ENCODE data around the gene COG7. TPM values are rescaled to one million over a fixed set of nuclear protein-coding genes. Genes with fewer than 3 reads are reported as not detected.

COG7 gene
- total RNA-seq, result 10 to 100 TPM; 18.5 to 21.8 (median 20.0) TPM

GRCh38 chr16:23452572-23453337 lies at the start of gene COG7:
COG7 (minus strand) TSS chr16:23453189; CDS start chr16:23452994, 195 bp downstream.
- no peaks in the 10 kb centered on the region for H3K9me3 Mint-ChIP-seq

GRCh38 chr16:23502466-23502865 lies 49.5 kb upstream of the COG7 start:
- no peaks in the 10 kb centered on the region for H3K27me3 Mint-ChIP-seq (ENCODE audit: low read depth)
- peaks cover 6% of the 10 kb centered on the region for H3K36me3 Mint-ChIP-seq (ENCODE audit: insufficient read depth)
- H3K9me3 Mint-ChIP-seq, result no peaks in the 10 kb centered on the region
- H3K4me1 Mint-ChIP-seq (ENCODE audit: low read depth), result peaks cover 78% of the 10 kb centered on the region
- DNase-seq, result no peak
- H3K4me3 Mint-ChIP-seq, result no peak overlapping the region
- no peak for ATAC-seq

More at GRCh38 chr16:23452572-23453337, at the start of gene COG7:
- Mint-ChIP-seq H3K4me1 (ENCODE audit: low read depth) (peaks cover 25% of the 10 kb centered on the region), H3K27me3 (ENCODE audit: low read depth) (no peaks in the 10 kb centered on the region), H3K36me3 (ENCODE audit: insufficient read depth) (peaks cover 4% of the 10 kb centered on the region), H3K4me3 (peak within 1 kb of the TSS; percentile 93)
- DNase-seq (peak; percentile 78), ATAC-seq (peak; percentile 91 to 95)

- H3K4me3 Mint-ChIP-seq, result no peak overlapping the region
- ATAC-seq (no peak), DNase-seq (no peak)
- peaks cover 7% of the 10 kb centered on the region for H3K36me3 Mint-ChIP-seq (ENCODE audit: insufficient read depth)
- H3K9me3 Mint-ChIP-seq, result no peaks in the 10 kb centered on the region
- peaks cover 73% of the 10 kb centered on the region for H3K4me1 Mint-ChIP-seq (ENCODE audit: low read depth)
- no peaks in the 10 kb centered on the region for H3K27me3 Mint-ChIP-seq (ENCODE audit: low read depth)
These were observed 48.3 kb upstream of the COG7 start for GRCh38 chr16:23501291-23501690.

GRCh38 chr16:23500862-23501225 lies 47.9 kb upstream of the COG7 start:
- H3K4me1 Mint-ChIP-seq (ENCODE audit: low read depth), result peaks cover 68% of the 10 kb centered on the region
- no peaks in the 10 kb centered on the region for H3K9me3 Mint-ChIP-seq
- H3K27me3 Mint-ChIP-seq (ENCODE audit: low read depth), result no peaks in the 10 kb centered on the region
- no peak for DNase-seq
- no peak for ATAC-seq
- H3K36me3 Mint-ChIP-seq (ENCODE audit: insufficient read depth), result peaks cover 7% of the 10 kb centered on the region
- H3K4me3 Mint-ChIP-seq, result no peak overlapping the region

DNA sequence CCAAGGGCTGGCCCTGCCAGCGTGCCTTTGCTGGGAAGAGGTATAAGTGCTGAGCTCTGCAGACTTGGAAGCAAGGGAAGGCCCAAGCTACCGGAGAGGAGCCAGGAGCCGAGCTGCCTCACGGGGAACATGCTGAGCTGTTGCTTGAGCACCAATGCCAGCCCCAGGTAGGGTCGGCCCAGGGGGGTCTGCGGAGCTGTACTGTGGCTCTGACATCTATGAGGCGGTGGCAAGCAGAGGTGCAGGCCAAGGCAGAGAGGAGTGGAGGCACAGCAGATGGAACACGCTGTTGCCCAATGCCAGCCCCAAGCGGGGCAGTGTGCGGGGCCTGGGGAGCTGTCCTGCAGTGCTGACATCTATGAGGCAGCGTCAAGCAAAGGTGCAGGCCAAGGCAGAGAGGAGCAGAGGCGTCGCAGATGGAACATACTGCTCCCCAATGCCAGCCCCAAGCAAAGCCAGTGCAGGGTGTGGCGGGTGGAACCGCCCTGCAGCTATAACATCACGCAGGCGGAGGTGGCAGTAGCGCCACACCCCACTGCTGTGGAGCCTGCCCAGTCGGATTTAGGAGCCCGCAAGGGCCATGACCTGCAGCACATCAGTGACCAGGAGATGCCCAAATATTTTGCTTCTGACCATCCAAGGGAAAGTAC lies 47.3 kb upstream of the COG7 start:
- Mint-ChIP-seq H3K27me3 (ENCODE audit: low read depth) (no peaks in the 10 kb centered on the region), H3K4me3 (no peak overlapping the region), H3K4me1 (ENCODE audit: low read depth) (peaks cover 66% of the 10 kb centered on the region), H3K9me3 (no peaks in the 10 kb centered on the region), H3K36me3 (ENCODE audit: insufficient read depth) (peaks cover 7% of the 10 kb centered on the region)
- DNase-seq (no peak), ATAC-seq (no peak)

DNA sequence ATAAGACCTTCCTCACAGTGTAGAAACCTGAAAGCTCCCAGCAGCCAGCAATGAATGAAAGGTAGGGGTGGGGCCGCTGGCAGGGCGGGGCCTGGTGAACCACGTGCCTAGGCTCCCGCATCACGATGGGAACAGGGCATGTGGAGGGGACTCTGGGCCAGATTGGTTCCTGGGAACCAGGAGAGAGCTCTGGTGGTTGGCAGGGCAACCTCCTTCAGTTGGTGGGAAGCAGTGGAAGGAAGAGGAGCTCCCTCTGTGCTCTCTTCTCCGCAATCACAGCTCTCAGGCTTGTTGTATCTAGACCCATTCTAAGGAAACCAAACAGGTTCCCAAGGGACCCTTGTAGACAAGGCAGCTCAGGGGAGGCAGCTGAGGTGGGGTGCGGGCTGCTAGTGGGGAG lies 46.8 kb upstream of the COG7 start:
- H3K9me3 Mint-ChIP-seq, result no peaks in the 10 kb centered on the region
- H3K4me1 Mint-ChIP-seq (ENCODE audit: low read depth), result peaks cover 61% of the 10 kb centered on the region
- DNase-seq (no peak), ATAC-seq (no peak)
- H3K36me3 Mint-ChIP-seq (ENCODE audit: insufficient read depth), result peaks cover 10% of the 10 kb centered on the region
- H3K27me3 Mint-ChIP-seq (ENCODE audit: low read depth), result no peaks in the 10 kb centered on the region
- H3K4me3 Mint-ChIP-seq, result no peak overlapping the region

DNA sequence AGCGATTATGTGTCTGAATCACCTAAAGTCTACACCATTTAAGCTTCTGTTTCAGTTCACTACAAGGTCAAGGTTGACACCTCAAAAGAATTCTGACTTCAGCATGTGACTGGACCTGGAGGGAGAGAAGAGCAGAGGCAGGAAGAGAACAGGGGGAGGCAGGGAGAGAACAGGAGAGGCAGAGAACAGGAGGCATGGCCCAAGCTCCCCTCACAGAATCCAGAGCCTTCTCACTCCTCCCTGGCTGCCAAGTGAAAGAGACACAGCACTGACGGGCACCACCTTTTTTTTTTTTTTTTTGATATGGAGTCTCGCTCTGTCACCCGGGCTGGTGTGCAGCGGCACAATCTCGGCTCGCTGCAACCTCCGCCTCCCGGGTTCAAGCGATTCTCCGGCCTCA lies 45.9 kb upstream of the COG7 start:
- Mint-ChIP-seq H3K4me3 (no peak overlapping the region), H3K36me3 (ENCODE audit: insufficient read depth) (peaks cover 12% of the 10 kb centered on the region), H3K4me1 (ENCODE audit: low read depth) (peaks cover 51% of the 10 kb centered on the region), H3K9me3 (no peaks in the 10 kb centered on the region), H3K27me3 (ENCODE audit: low read depth) (no peaks in the 10 kb centered on the region)
- DNase-seq, result no peak
- ATAC-seq, result no peak

DNA sequence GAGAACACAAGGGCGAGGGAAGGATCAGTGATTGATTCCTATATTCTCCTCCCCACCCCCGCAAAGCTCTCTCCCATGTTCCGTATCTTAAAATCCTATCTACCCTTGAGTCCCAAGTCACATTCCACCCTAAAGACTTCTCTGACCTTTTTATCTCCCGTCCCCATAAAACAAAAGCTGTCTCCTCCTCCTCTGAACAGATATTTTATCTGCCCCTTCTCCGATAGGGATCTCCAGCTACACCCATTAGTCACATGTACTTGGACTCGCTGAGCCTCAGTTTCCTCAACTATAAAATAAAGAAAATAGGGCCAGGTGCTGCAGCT lies 44.5 kb upstream of the COG7 start:
- peaks cover 19% of the 10 kb centered on the region for H3K36me3 Mint-ChIP-seq (ENCODE audit: insufficient read depth)
- no peak overlapping the region for H3K4me3 Mint-ChIP-seq
- DNase-seq (no peak), ATAC-seq (no peak)
- peaks cover 42% of the 10 kb centered on the region for H3K4me1 Mint-ChIP-seq (ENCODE audit: low read depth)
- no peaks in the 10 kb centered on the region for H3K27me3 Mint-ChIP-seq (ENCODE audit: low read depth)
- H3K9me3 Mint-ChIP-seq, result no peaks in the 10 kb centered on the region

DNA sequence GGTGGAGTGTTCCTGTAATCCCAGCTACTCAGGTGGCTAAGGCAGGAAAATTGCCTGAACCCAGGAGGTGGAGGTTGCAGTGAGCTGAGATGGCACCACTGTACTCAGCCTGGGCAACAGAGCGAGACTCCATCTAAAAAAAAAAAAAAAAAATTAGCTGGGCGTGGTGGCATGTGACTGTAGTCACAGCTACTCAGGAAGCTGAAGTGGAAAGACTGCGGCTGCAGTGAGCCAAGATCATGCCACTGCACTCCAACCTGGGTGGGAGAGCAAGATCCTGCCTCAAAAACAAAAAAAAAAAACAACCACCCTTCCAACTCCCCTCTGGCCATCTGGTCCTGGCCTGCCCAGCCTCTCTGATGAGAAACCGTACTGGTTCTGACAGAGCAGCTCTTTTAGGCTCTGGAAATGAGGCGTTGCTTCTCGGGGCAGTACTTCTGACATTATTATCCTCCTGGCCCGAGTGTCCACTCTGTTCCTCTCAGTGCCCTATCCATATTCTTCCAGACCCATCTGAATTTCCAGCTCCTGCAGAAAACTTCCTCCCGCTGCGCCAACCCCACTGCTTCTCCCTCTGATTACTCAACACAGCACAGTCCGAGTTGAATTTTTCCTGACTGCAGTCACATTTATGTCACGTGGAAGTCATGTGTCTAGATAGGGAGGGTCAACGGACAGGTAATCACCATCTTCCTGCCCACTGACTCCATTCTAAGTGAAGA lies 44.0 kb upstream of the COG7 start:
- Mint-ChIP-seq H3K36me3 (ENCODE audit: insufficient read depth) (peaks cover 22% of the 10 kb centered on the region), H3K4me1 (ENCODE audit: low read depth) (peaks cover 37% of the 10 kb centered on the region), H3K4me3 (no peak overlapping the region), H3K27me3 (ENCODE audit: low read depth) (no peaks in the 10 kb centered on the region), H3K9me3 (no peaks in the 10 kb centered on the region)
- ATAC-seq, result no peak
- no peak for DNase-seq

DNA sequence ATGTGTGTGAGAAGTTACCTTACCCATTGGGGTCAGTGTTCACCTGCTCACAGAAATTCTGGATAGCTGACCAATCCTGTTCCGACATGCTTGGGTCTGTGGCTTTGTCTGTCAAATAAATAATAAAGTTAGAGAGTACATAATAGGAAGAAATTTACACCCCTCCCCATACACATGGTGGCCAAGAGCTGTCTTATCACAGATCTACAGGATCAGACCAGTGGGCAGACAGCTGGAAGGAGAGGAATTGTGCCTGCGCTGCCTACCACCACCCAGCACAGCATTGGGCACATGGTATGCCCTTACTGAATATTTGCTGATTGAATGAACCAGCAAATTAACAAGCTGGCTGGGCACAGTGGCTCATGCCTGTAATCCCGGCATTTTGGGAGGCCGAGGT lies 42.7 kb upstream of the COG7 start:
- Mint-ChIP-seq H3K36me3 (ENCODE audit: insufficient read depth) (peaks cover 25% of the 10 kb centered on the region), H3K27me3 (ENCODE audit: low read depth) (no peaks in the 10 kb centered on the region), H3K9me3 (no peaks in the 10 kb centered on the region), H3K4me1 (ENCODE audit: low read depth) (peaks cover 28% of the 10 kb centered on the region), H3K4me3 (no peak overlapping the region)
- DNase-seq (no peak), ATAC-seq (no peak)

- peaks cover 17% of the 10 kb centered on the region for H3K4me1 Mint-ChIP-seq (ENCODE audit: low read depth)
- peaks cover 35% of the 10 kb centered on the region for H3K36me3 Mint-ChIP-seq (ENCODE audit: insufficient read depth)
- no peaks in the 10 kb centered on the region for H3K9me3 Mint-ChIP-seq
- no peaks in the 10 kb centered on the region for H3K27me3 Mint-ChIP-seq (ENCODE audit: low read depth)
- no peak overlapping the region for H3K4me3 Mint-ChIP-seq
- ATAC-seq (no peak), DNase-seq (no peak)
These were observed 41.2 kb upstream of the COG7 start for GRCh38 chr16:23494188-23494587.

DNA sequence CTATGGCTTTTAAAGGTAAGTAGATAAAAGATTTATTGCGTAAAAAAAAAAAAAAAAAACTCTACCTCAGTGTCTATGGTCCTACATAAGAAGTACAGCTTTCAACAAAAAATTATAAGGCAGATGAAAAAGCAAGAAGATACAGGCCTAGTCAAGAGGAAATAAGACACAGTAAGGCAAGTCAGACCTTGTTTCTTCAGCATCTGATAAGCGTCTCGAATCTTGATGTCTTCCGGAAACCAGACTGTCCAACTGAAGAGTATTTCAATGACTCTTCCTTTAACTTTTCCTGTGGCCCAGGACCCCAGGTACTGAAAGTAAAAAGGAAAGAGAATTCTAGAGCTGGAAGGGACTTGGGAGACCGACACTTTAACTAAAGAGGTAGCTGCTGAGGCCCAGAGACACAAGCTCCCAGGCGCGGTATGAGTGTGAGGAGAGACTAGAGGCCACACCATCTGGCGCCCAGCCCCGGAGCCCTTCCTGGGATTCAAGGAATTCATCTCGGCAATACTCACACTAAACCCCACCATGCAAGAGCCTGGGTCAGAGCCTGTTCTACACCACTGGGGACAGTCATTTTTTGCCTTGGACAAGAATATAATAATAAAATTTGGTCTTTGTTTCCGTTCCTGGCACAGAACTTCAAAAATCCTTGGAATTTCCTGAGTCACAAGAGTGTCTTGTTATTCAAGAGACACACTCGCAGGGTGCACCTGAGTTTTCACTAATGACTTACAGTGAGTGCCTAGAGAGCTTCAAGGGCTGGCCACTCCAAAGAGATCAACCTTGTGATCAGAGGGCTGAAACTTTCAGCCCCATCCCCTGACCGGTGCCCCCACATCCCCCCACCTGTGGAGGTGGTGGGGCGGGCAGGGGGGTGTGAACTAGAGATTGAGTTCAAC lies 38.8 kb upstream of the COG7 start:
- peaks cover 33% of the 10 kb centered on the region for H3K36me3 Mint-ChIP-seq (ENCODE audit: insufficient read depth)
- no peak for DNase-seq
- no peaks in the 10 kb centered on the region for H3K9me3 Mint-ChIP-seq
- no peak for ATAC-seq
- no peaks in the 10 kb centered on the region for H3K27me3 Mint-ChIP-seq (ENCODE audit: low read depth)
- no peak overlapping the region for H3K4me3 Mint-ChIP-seq
- H3K4me1 Mint-ChIP-seq (ENCODE audit: low read depth), result peaks cover 1% of the 10 kb centered on the region

- H3K36me3 Mint-ChIP-seq (ENCODE audit: insufficient read depth), result peaks cover 38% of the 10 kb centered on the region
- H3K9me3 Mint-ChIP-seq, result no peaks in the 10 kb centered on the region
- H3K4me1 Mint-ChIP-seq (ENCODE audit: low read depth), result peaks cover 4% of the 10 kb centered on the region
- DNase-seq, result no peak
- no peak overlapping the region for H3K4me3 Mint-ChIP-seq
- no peak for ATAC-seq
- no peaks in the 10 kb centered on the region for H3K27me3 Mint-ChIP-seq (ENCODE audit: low read depth)
These were observed 33.5 kb upstream of the COG7 start for GRCh38 chr16:23486480-23486879.

GRCh38 chr16:23485841-23486240 lies 32.9 kb upstream of the COG7 start:
- Mint-ChIP-seq H3K4me3 (no peak overlapping the region), H3K27me3 (ENCODE audit: low read depth) (no peaks in the 10 kb centered on the region), H3K36me3 (ENCODE audit: insufficient read depth) (peaks cover 36% of the 10 kb centered on the region), H3K4me1 (ENCODE audit: low read depth) (peaks cover 4% of the 10 kb centered on the region), H3K9me3 (no peaks in the 10 kb centered on the region)
- no peak for DNase-seq
- ATAC-seq, result no peak

All from activated T-cell treated with anti-CD3 and anti-CD28 coated beads, Interleukin-2, amount 50 U/mL, for 4 hours (primary cell).